ENCODE results near the gene LRRC75A. TPM values are rescaled to one million over a fixed set of nuclear protein-coding genes. Genes with fewer than 3 reads are reported as not detected.

LRRC75A gene
- total and polyA plus RNA-seq, 2 of the 13 experiments (the other 11 are each of a cell fraction or from before 2014, with no cell fraction given), result 0.03 TPM; not detected in 1

- no peak for TF ChIP-seq ZNF34 (CRISPR knock-in tag; IDR thresholded peaks at IDR 0.05; ENCODE audit: borderline replicate concordance)
- no peak for TF ChIP-seq RBM22 (optimal IDR thresholded peaks at IDR 0.05; ENCODE audit: low read length)
- TF ChIP-seq ZMYM2 (CRISPR knock-in tag; IDR thresholded peaks at IDR 0.05), result no peak
- TF ChIP-seq PHB2 (IDR thresholded peaks at IDR 0.05; ENCODE audit: partially characterized antibody), result no peak
- TF ChIP-seq SAP130 (CRISPR knock-in tag; IDR thresholded peaks at IDR 0.05; ENCODE audit: low read depth), result peak; percentile 20; the same call in 1 of the 2 replicates
- peak; percentile 17 for TF ChIP-seq XRCC5 (optimal IDR thresholded peaks at IDR 0.05; ENCODE audit: low read length)
- no peak for TF ChIP-seq HNRNPH1 (optimal IDR thresholded peaks at IDR 0.05; ENCODE audit: low read depth, low read length)
- 0 out of 2 replicates have a peak, but pooled peaks have one; percentile 42 for TF ChIP-seq ZNF576 (CRISPR knock-in tag; IDR thresholded peaks at IDR 0.05)
- TF ChIP-seq ZBTB2 (CRISPR knock-in tag; IDR thresholded peaks at IDR 0.05; ENCODE audit: low read depth), result no peak
- no peak for TF ChIP-seq CENPBD1 (CRISPR knock-in tag; IDR thresholded peaks at IDR 0.05; ENCODE audit: borderline replicate concordance, low read depth)
- TF ChIP-seq ZSCAN9 (CRISPR knock-in tag; IDR thresholded peaks at IDR 0.05; ENCODE audit: borderline replicate concordance), result no peak
- no peak for TF ChIP-seq YEATS4 (CRISPR knock-in tag; IDR thresholded peaks at IDR 0.05; ENCODE audit: borderline replicate concordance)
- TF ChIP-seq HOXA3 (CRISPR knock-in tag; IDR thresholded peaks at IDR 0.05), result no peak
- TF ChIP-seq ZNF766 (CRISPR knock-in tag; IDR thresholded peaks at IDR 0.05; ENCODE audit: borderline replicate concordance), result no peak
- 0 out of 2 replicates have a peak, but pooled peaks have one; percentile 21 for TF ChIP-seq MYPOP (CRISPR knock-in tag; IDR thresholded peaks at IDR 0.05)
- no peak for TF ChIP-seq NAIF1 (CRISPR knock-in tag; IDR thresholded peaks at IDR 0.05; ENCODE audit: borderline replicate concordance)
- TF ChIP-seq TBL1XR1 (IDR thresholded peaks at IDR 0.05; ENCODE audit: borderline replicate concordance, low read length, partially characterized antibody), result no peak
- TF ChIP-seq PBX3 (CRISPR knock-in tag; IDR thresholded peaks at IDR 0.05; ENCODE audit: borderline replicate concordance), result no peak
- no peak for TF ChIP-seq ZNF296 (CRISPR knock-in tag; conservative IDR thresholded peaks at IDR 0.05)
- TF ChIP-seq ZNF550 (CRISPR knock-in tag; IDR thresholded peaks at IDR 0.05; ENCODE audit: borderline replicate concordance), result no peak
- no peak for TF ChIP-seq KLF13 (CRISPR knock-in tag; IDR thresholded peaks at IDR 0.05)
- no peak for TF ChIP-seq ZNF331 (CRISPR knock-in tag; IDR thresholded peaks at IDR 0.05)
- TF ChIP-seq NFYC (CRISPR knock-in tag; IDR thresholded peaks at IDR 0.05), result no peak
- no peak for TF ChIP-seq PRPF4 (IDR thresholded peaks at IDR 0.05; ENCODE audit: low read depth, low read length, poor library complexity, severe bottlenecking)
- peak; percentile 88 for TF ChIP-seq FOSL2 (CRISPR knock-in tag; IDR thresholded peaks at IDR 0.05)
- no peak for TF ChIP-seq ZNF232 (CRISPR knock-in tag; IDR thresholded peaks at IDR 0.05; ENCODE audit: borderline replicate concordance)
- no peak for TF ChIP-seq ZNF746 (CRISPR knock-in tag; IDR thresholded peaks at IDR 0.05)
These were observed 72.7 kb downstream of the LRRC75A start (continued) for GRCh38 chr17:16419074-16419928.
